IMR-90 (cell line): ENCODE measurements around the gene ZKSCAN8. TPM values are rescaled to one million over a fixed set of nuclear protein-coding genes. Genes with fewer than 3 reads are reported as not detected.

Source experiments
- ATAC-seq: fragments of 200-7000 bp; cut with Tn5 transposase; 2 replicates; pipeline ENCODE4 v1.9.1; 2020; ENCODE audit warnings: low read depth, mild to moderate bottlenecking, moderate library complexity
- BruUV-seq: library from RNA; stranded (reverse); fragments of 400-500 nt; replicated peaks from 2 replicates; lab custom pipeline; 2021; lab: Mats Ljungman, UMichigan
- CTCF ChIA-PET: fragments of 300-600 bp; formaldehyde crosslinking; extraction: SDS; loops from one replicate; lab custom pipeline; 2021; ENCODE audit warnings: antibody characterized with exemption; lab: Yijun Ruan, JAX
- POLR2A ChIA-PET: fragments of 300-600 bp; sonication (Branson Sonifier 250); formaldehyde crosslinking; loops from one replicate; lab custom pipeline; 2022; ENCODE audit warnings: antibody characterized with exemption; ENCODE audit not compliant: unreplicated experiment; lab: Charles Lee
- DNase-seq: peaks from one replicate; pipeline ENCODE4 v3.0.0; 2013
- H2AFZ ChIP-seq: replicated peaks from 2 replicates; pipeline ENCODE3; 2013; ENCODE audit warnings: low read length, mild to moderate bottlenecking; ENCODE audit not compliant: poor library complexity
- H2AK5ac ChIP-seq: 2 replicates; pipeline ENCODE4 v1.6.1; 2013; ENCODE audit warnings: low read depth, low read length, inconsistent platforms
- H2AK9ac ChIP-seq: replicated peaks from 2 replicates; pipeline ENCODE3; 2013; ENCODE audit warnings: mild to moderate bottlenecking, low read depth, low read length, moderate library complexity; ENCODE audit not compliant: poor library complexity
- H2BK120ac ChIP-seq: 2 replicates; pipeline ENCODE4 v1.6.1; 2013; ENCODE audit warnings: low read depth, low read length, inconsistent platforms
- H2BK15ac ChIP-seq: 3 replicates; pipeline ENCODE4 v1.6.1; 2013; ENCODE audit warnings: low read depth, low read length, inconsistent platforms
- H2BK20ac ChIP-seq: 2 replicates; pipeline ENCODE4 v1.6.1; 2013; ENCODE audit warnings: low read depth, mild to moderate bottlenecking, inconsistent platforms, low read length, moderate library complexity
- H2BK5ac ChIP-seq: 2 replicates; pipeline ENCODE4 v1.6.1; 2013; ENCODE audit warnings: mild to moderate bottlenecking, low read depth, low read length, inconsistent platforms; ENCODE audit not compliant: poor library complexity, severe bottlenecking
- H3K14ac ChIP-seq: replicated peaks from 2 replicates; pipeline ENCODE4 v1.6.1; 2013; ENCODE audit warnings: low read depth, low read length, inconsistent platforms
- H3K18ac ChIP-seq: 2 replicates; pipeline ENCODE4 v1.6.1; 2013; ENCODE audit warnings: low read depth, low read length, control low read depth
- H3K23ac ChIP-seq: 2 replicates; pipeline ENCODE4 v1.6.1; 2013; ENCODE audit warnings: low read depth, low read length, inconsistent platforms
- H3K27ac ChIP-seq: 2 replicates; pipeline ENCODE4 v1.5.1; 2013; ENCODE audit warnings: mild to moderate bottlenecking, control low read depth, low read length; ENCODE audit not compliant: insufficient read depth
- H3K27me3 ChIP-seq: 2 replicates; pipeline ENCODE4 v1.6.1; 2013; ENCODE audit warnings: low read length; ENCODE audit not compliant: control insufficient read depth, insufficient read depth
- H3K36me3 ChIP-seq: 2 replicates; pipeline ENCODE4 v1.6.1; 2013; ENCODE audit warnings: low read length, mixed read lengths; ENCODE audit not compliant: control insufficient read depth, insufficient read depth
- H3K4ac ChIP-seq: 2 replicates; pipeline ENCODE4 v1.6.1; 2013; ENCODE audit warnings: low read depth, low read length, inconsistent platforms
- H3K4me1 ChIP-seq: 2 replicates; pipeline ENCODE4 v1.6.1; 2013; ENCODE audit warnings: low read length, mixed read lengths; ENCODE audit not compliant: control insufficient read depth, insufficient read depth
- H3K4me2 ChIP-seq: 2 replicates; pipeline ENCODE4 v1.6.1; 2013; ENCODE audit warnings: low read depth, mild to moderate bottlenecking, control low read depth, low read length, moderate library complexity
- H3K4me3 ChIP-seq: 2 replicates; pipeline ENCODE4 v1.5.1; 2013; ENCODE audit warnings: low read depth, mild to moderate bottlenecking, control low read depth, low read length, moderate library complexity; ENCODE audit not compliant: insufficient read depth
- H3K56ac ChIP-seq: 2 replicates; pipeline ENCODE4 v1.6.1; 2013; ENCODE audit warnings: low read length, inconsistent platforms; ENCODE audit not compliant: insufficient read depth; ENCODE audit errors: extremely low read depth
- H3K79me1 ChIP-seq, 2 experiments: 2 replicates each; pipeline ENCODE4 v1.6.1; 2013; ENCODE audit warnings: low read length in 2 of 2, inconsistent platforms in 1 of 2, low read depth in 1 of 2
- H3K9ac ChIP-seq: 2 replicates; pipeline ENCODE4 v1.6.1; 2013; ENCODE audit warnings: low read depth, low read length, control low read depth
- H3K9me1 ChIP-seq: 2 replicates; pipeline ENCODE4 v1.6.1; 2013; ENCODE audit warnings: low read length, inconsistent platforms; ENCODE audit not compliant: insufficient read depth
- H3K9me3 ChIP-seq: 2 replicates; pipeline ENCODE4 v1.6.1; 2013; ENCODE audit warnings: low read length; ENCODE audit not compliant: control insufficient read depth, insufficient read depth
- H4K20me1 ChIP-seq: 2 replicates; pipeline ENCODE4 v1.6.1; 2013; ENCODE audit warnings: low read length, inconsistent platforms; ENCODE audit not compliant: insufficient read depth
- H4K5ac ChIP-seq: 2 replicates; pipeline ENCODE4 v1.6.1; 2013; ENCODE audit warnings: mild to moderate bottlenecking, low read depth, low read length, control low read depth
- H4K8ac ChIP-seq, 2 experiments: 2 replicates each; pipeline ENCODE4 v1.6.1; 2013; ENCODE audit warnings: low read depth in 2 of 2, low read length in 2 of 2, control low read depth in 1 of 2, inconsistent platforms in 1 of 2
- H4K91ac ChIP-seq: 2 replicates; pipeline ENCODE4 v1.6.1; 2013; ENCODE audit warnings: low read depth, low read length, inconsistent platforms; ENCODE audit not compliant: insufficient read depth
- CEBPB ChIP-seq: IDR thresholded peaks from 2 replicates; pipeline ENCODE4 v1.6.1; 2012; ENCODE audit warnings: low read depth, low read length, improper control_type of control experiment
- CHD1 ChIP-seq: IDR thresholded peaks from 2 replicates; pipeline ENCODE4 v1.6.1; 2012; ENCODE audit warnings: low read depth, low read length, improper control_type of control experiment
- NFE2L2 ChIP-seq: fragments of 150-350 bp; IDR thresholded peaks from 2 replicates; pipeline ENCODE4 v1.6.1; 2016; ENCODE audit warnings: low read depth, mild to moderate bottlenecking, low read length
- RCOR1 ChIP-seq: IDR thresholded peaks from 2 replicates; pipeline ENCODE4 v1.6.1; 2012; ENCODE audit warnings: mild to moderate bottlenecking, low read length, improper control_type of control experiment; ENCODE audit not compliant: insufficient replicate concordance
- WGBS, 2 experiments: methylation state at CpG; one replicate each; pipeline versions ENCODE4 v1.1.5 to v1.1.7; 2013; ENCODE audit warnings: missing lambda C conversion rate in 2 of 2; ENCODE audit not compliant: insufficient read length in 1 of 2; ENCODE audit errors: extremely low coverage in 2 of 2; 5-methylcytosine and 5-hydroxymethylcytosine counted together
- dilution Hi-C: fragments of 300-500 bp; cut with HindIII; formaldehyde crosslinking; loops from one replicate; pipeline ENCODE4 v1.14.3; 2018; ENCODE audit warnings: low sequenced_read_pairs; ENCODE audit not compliant: unreplicated experiment
- in situ Hi-C: fragments of 300-500 bp; cut with MboI; formaldehyde crosslinking; loops from 3 replicates; pipeline ENCODE4 v1.14.3; 2019; ENCODE audit warnings: low sequenced_read_pairs, inconsistent platforms, mixed read lengths
- intact Hi-C: fragments of 100-400 bp; cut with micrococcal nuclease; formaldehyde crosslinking; loops from 2 replicates; pipeline ENCODE4 v1.10.0; 2022
- polyA plus RNA-seq, 3 experiments: library from polyadenylated mRNA; depleted of rRNA; stranded (reverse); fragments of >200 nt; gene quantifications; 2 replicates each; pipeline ENCODE4 v1.2.3, GENCODE V29; 2012; ENCODE audit warnings: low replicate concordance in 1 of 3
- total RNA-seq: library from RNA; depleted of rRNA; stranded (reverse); fragments of >200 nt; gene quantifications from 2 replicates; pipeline ENCODE4 v1.2.3, GENCODE V29; 2012

Gene ZKSCAN8
- total and polyA plus RNA-seq, 2 of the 4 experiments (the other 2 are of a cell fraction): 8.3 to 22.8 TPM

- Histone ChIP-seq H3K23ac (no peak overlapping the region), H3K56ac (no peak overlapping the region), H3K27ac (no peak overlapping the region), H4K8ac (no peak overlapping the region), H2BK15ac (no peak overlapping the region), H3K4ac (no peak overlapping the region), H2BK5ac (no peak overlapping the region), H2AFZ (no peak overlapping the region), H2BK120ac (no peak overlapping the region), H3K79me1 (peaks cover 4 to 7% of the 10 kb centered on the region in 2 experiments), H2AK9ac (no peak overlapping the region), H4K91ac (no peak overlapping the region), H3K9me3 (no peaks in the 10 kb centered on the region), H2AK5ac (no peak overlapping the region), H3K4me2 (no peak overlapping the region), H3K4me1 (no peaks in the 10 kb centered on the region), H3K9me1 (no peaks in the 10 kb centered on the region), H2BK20ac (no peak overlapping the region), H4K5ac (no peak overlapping the region), H3K4me3 (no peak overlapping the region), H3K18ac (no peak overlapping the region), H3K9ac (no peak overlapping the region), H4K20me1 (no peaks in the 10 kb centered on the region), H3K36me3 (peaks cover 32% of the 10 kb centered on the region), H3K27me3 (no peaks in the 10 kb centered on the region), H3K14ac (no peak overlapping the region)
- DNase-seq: no peak
- ChIA-PET CTCF (no interaction called here), POLR2A (no interaction called here)
- intact Hi-C loops: no loop called here
- in situ Hi-C loops: no loop called here
- TF ChIP-seq CEBPB (no peak), CHD1 (no peak), RCOR1 (no peak), NFE2L2 (no peak)
- dilution Hi-C loops: no loop called here
- no TSS peak for BruUV-seq
- ATAC-seq: no peak
- no CpG with 5 or more reads among the region's 1 CpG for WGBS, 2 experiments
Observed at GRCh38 chr6:28118217-28118616, 23.5 kb upstream of the ZKSCAN8 start.
